Smooth muscle cell (in vitro differentiated cells): ENCODE measurements around the gene NRIP1. TPM values are rescaled to one million over a fixed set of nuclear protein-coding genes. Genes with fewer than 3 reads are reported as not detected.

Experiments used
- DNase-seq: peaks from one replicate; lab custom pipeline; 2025; ENCODE audit not compliant: unreplicated experiment; lab: John Stamatoyannopoulos, UW
- H2AFZ ChIP-seq: fragments of 200-600 bp; sonication (generic); 2 replicates; pipeline ENCODE4 v1.6.0; 2016; ENCODE audit warnings: antibody characterized with exemption, low read depth, mild to moderate bottlenecking
- H3F3A ChIP-seq: fragments of 200-600 bp; sonication (generic); 2 replicates; pipeline ENCODE4 v1.6.0; 2017; ENCODE audit warnings: antibody characterized with exemption, low read depth
- H3K27ac ChIP-seq: fragments of 200-600 bp; sonication (generic); 2 replicates; pipeline ENCODE4 v1.5.1; 2016; ENCODE audit warnings: low read depth, mild to moderate bottlenecking
- H3K27me3 ChIP-seq: fragments of 200-600 bp; sonication (generic); 2 replicates; pipeline ENCODE4 v1.6.1; 2016; ENCODE audit warnings: low read depth, mild to moderate bottlenecking
- H3K36me3 ChIP-seq: fragments of 200-600 bp; sonication (generic); 2 replicates; pipeline ENCODE4 v1.5.1; 2016; ENCODE audit warnings: low read depth
- H3K4me1 ChIP-seq: fragments of 200-600 bp; sonication (generic); 2 replicates; pipeline ENCODE4 v1.5.1; 2016; ENCODE audit warnings: low read depth
- H3K4me2 ChIP-seq: fragments of 200-600 bp; sonication (generic); 2 replicates; pipeline ENCODE4 v1.6.0; 2016; ENCODE audit warnings: mild to moderate bottlenecking
- H3K4me3 ChIP-seq: fragments of 200-600 bp; sonication (generic); 2 replicates; pipeline ENCODE4 v1.5.1; 2016; ENCODE audit warnings: mild to moderate bottlenecking
- H3K79me2 ChIP-seq: fragments of 200-600 bp; sonication (generic); 2 replicates; pipeline ENCODE4 v1.6.0; 2016; ENCODE audit warnings: low read depth, mild to moderate bottlenecking
- H3K9ac ChIP-seq: fragments of 200-600 bp; sonication (generic); 2 replicates; pipeline ENCODE4 v1.6.0; 2016; ENCODE audit warnings: low read depth
- H3K9me3 ChIP-seq: fragments of 200-600 bp; sonication (generic); replicated peaks from 2 replicates; pipeline ENCODE4 v1.5.1; 2016; ENCODE audit warnings: low read depth
- H4K20me1 ChIP-seq: fragments of 200-600 bp; sonication (generic); 2 replicates; pipeline ENCODE4 v1.6.0; 2016; ENCODE audit warnings: low read depth
- WGBS: methylation state at CpG from one replicate; pipeline ENCODE4 v1.1.7; 2016; ENCODE audit warnings: low lambda C conversion rate; 5-methylcytosine and 5-hydroxymethylcytosine counted together
- polyA plus RNA-seq: library from polyadenylated mRNA; unstranded; fragments of >200 nt; fragmentation: Nextera tagmentation; extraction: Ambion mirVana; gene quantifications from 2 replicates; pipeline ENCODE4 v1.2.1, GENCODE V29; 2016
- total RNA-seq: library from RNA; depleted of rRNA; stranded (reverse); fragments of >200 nt; gene quantifications from 2 replicates; pipeline ENCODE4 v1.2.3, GENCODE V29; 2014
- TF ChIP-seq, protein P1 (sequence below): fragments of 200-600 bp; sonication (generic); IDR thresholded peaks from 2 replicates; pipeline ENCODE4 v1.5.1; 2017; ENCODE audit warnings: borderline replicate concordance, mild to moderate bottlenecking, antibody characterized with exemption; ENCODE audit not compliant: insufficient read depth, poor library complexity, severe bottlenecking

NRIP1 gene
- total RNA-seq (26.0 and 27.9 TPM in 2 replicates), polyA plus RNA-seq (5.1 and 11.0 TPM in 2 replicates)

DNA sequence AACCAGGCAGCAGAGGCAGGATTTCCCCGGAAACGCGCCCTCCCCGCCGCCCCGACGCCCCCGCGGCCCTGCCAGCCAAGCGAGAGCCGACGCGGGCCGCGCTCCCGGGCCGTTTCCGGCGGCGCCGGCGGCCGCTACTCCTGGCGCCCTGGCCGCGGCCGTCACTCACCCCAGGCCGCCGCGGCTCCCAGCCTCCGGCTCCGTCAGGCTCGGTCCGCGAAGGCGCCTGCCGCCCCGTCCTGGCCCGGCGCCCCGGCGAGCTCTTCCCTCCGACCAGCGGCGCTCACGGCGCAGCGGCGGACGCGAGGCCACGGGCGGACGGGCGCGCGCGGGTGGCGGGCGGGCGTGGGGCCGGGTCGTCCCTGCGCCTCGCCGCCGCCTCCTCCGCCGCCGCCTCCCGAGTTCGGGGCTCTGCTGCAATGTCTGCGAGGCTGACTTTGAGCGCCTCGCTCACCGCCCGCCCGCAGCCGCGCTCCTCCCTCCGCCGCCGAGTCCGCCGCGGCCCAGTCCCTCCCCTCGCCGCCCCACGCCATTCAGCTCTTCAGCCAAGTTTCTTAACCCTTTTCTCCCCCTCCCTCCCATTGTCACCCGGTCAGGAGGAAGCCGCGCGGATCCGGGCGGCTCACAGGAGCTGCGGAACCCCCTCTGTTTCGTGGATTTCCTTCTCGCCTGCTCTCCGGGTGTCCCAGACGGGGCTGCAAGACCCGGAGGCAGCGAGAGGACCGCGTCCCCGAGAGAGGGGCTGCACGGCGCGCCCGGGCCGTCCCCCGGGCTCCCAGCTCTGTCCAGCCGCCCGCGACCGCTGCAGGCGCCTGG lies at the start of gene NRIP1:
Gene NRIP1 (minus strand): TSS at position 425 of the 816 bp plus-strand sequence. CDS start 96,808 bp downstream, outside the sequence.
- TF ChIP-seq, protein P1, sequence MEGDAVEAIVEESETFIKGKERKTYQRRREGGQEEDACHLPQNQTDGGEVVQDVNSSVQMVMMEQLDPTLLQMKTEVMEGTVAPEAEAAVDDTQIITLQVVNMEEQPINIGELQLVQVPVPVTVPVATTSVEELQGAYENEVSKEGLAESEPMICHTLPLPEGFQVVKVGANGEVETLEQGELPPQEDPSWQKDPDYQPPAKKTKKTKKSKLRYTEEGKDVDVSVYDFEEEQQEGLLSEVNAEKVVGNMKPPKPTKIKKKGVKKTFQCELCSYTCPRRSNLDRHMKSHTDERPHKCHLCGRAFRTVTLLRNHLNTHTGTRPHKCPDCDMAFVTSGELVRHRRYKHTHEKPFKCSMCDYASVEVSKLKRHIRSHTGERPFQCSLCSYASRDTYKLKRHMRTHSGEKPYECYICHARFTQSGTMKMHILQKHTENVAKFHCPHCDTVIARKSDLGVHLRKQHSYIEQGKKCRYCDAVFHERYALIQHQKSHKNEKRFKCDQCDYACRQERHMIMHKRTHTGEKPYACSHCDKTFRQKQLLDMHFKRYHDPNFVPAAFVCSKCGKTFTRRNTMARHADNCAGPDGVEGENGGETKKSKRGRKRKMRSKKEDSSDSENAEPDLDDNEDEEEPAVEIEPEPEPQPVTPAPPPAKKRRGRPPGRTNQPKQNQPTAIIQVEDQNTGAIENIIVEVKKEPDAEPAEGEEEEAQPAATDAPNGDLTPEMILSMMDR, result no peak
- Histone ChIP-seq H3K4me2 (peak within 1 kb of the TSS; percentile 94), H3F3A (peaks cover 5% of the 10 kb centered on the region), H3K27me3 (no peaks in the 10 kb centered on the region), H2AFZ (peak within 1 kb of the TSS; percentile 89), H3K27ac (peak within 1 kb of the TSS; percentile 83), H3K9me3 (no peaks in the 10 kb centered on the region), H3K36me3 (no peaks in the 10 kb centered on the region), H3K4me3 (peak within 1 kb of the TSS; percentile 89), H4K20me1 (peaks cover 42% of the 10 kb centered on the region), H3K9ac (peak within 1 kb of the TSS; percentile 87), H3K79me2 (peaks cover 45% of the 10 kb centered on the region), H3K4me1 (peaks cover 29% of the 10 kb centered on the region)
- DNase-seq, result peak; percentile 65
- under 1% methylated on average over 36 of the region's 116 CpGs for WGBS

DNA sequence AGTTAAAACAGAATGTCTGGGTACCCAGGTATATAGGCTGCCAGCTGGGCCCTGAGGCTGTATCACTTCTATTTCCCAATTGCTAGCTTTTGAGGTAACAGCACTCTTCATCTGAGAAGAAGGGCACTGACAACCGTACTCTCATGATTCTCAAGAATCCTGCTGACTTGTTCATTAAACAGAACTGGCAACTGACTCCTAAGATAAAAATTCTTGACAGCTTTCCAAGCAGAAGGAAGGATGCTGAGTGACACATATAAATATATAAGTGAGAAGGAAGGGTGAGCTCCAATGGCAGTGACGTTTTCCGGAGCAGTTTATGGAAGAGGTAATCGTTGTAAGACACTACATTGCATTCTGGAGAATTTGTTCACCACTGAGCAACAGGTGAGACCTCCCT lies 48.1 kb upstream of the NRIP1 start:
- Histone ChIP-seq H3F3A (no peaks in the 10 kb centered on the region), H3K36me3 (no peaks in the 10 kb centered on the region), H3K4me1 (no peaks in the 10 kb centered on the region), H3K27me3 (no peaks in the 10 kb centered on the region), H4K20me1 (no peaks in the 10 kb centered on the region), H2AFZ (no peak overlapping the region), H3K79me2 (no peaks in the 10 kb centered on the region), H3K4me2 (no peak overlapping the region), H3K9me3 (no peaks in the 10 kb centered on the region), H3K4me3 (no peak overlapping the region), H3K9ac (no peak overlapping the region), H3K27ac (no peak overlapping the region)
- WGBS, result 95% methylated on average over 4 of the region's 4 CpGs
- TF ChIP-seq, protein P1, result no peak
- DNase-seq, result no peak

GRCh38 chr21:15108801-15109200 lies 44.0 kb upstream of the NRIP1 start:
- TF ChIP-seq, protein P1, result no peak
- H3K27ac ChIP-seq, result no peak overlapping the region
- H3K9me3 ChIP-seq, result no peaks in the 10 kb centered on the region
- no peaks in the 10 kb centered on the region for H4K20me1 ChIP-seq
- no peak for DNase-seq
- H3K79me2 ChIP-seq, result no peaks in the 10 kb centered on the region
- H3K4me2 ChIP-seq, result no peak overlapping the region
- no peak overlapping the region for H2AFZ ChIP-seq
- no peaks in the 10 kb centered on the region for H3K36me3 ChIP-seq
- H3F3A ChIP-seq, result no peaks in the 10 kb centered on the region
- WGBS, result 84% methylated on average over 2 of the region's 2 CpGs
- no peak overlapping the region for H3K4me3 ChIP-seq
- no peaks in the 10 kb centered on the region for H3K27me3 ChIP-seq
- no peaks in the 10 kb centered on the region for H3K4me1 ChIP-seq
- H3K9ac ChIP-seq, result no peak overlapping the region
